T-helper 1 cell treated with Interleukin-12 subunit alpha and Interleukin-12 subunit beta and Interleukin-4 antibody, amounts not matched to agents 30 ng/mL and 1 ng/mL, for 36 hours (primary cell): ENCODE measurements around the gene ZNF48. TPM values are rescaled to one million over a fixed set of nuclear protein-coding genes. Genes with fewer than 3 reads are reported as not detected.

Source experiments
- intact Hi-C: fragments of 100-400 bp; cut with micrococcal nuclease; formaldehyde crosslinking; loops from one replicate; pipeline ENCODE4 v1.15.1; 2024
- total RNA-seq: library from RNA; stranded (reverse); gene quantifications from 2 replicates; pipeline ENCODE4 v1.2.3, GENCODE V29; 2022

ZNF48 gene
- total RNA-seq, 1 donor from 2014 or later: 18.0 TPM

DNA sequence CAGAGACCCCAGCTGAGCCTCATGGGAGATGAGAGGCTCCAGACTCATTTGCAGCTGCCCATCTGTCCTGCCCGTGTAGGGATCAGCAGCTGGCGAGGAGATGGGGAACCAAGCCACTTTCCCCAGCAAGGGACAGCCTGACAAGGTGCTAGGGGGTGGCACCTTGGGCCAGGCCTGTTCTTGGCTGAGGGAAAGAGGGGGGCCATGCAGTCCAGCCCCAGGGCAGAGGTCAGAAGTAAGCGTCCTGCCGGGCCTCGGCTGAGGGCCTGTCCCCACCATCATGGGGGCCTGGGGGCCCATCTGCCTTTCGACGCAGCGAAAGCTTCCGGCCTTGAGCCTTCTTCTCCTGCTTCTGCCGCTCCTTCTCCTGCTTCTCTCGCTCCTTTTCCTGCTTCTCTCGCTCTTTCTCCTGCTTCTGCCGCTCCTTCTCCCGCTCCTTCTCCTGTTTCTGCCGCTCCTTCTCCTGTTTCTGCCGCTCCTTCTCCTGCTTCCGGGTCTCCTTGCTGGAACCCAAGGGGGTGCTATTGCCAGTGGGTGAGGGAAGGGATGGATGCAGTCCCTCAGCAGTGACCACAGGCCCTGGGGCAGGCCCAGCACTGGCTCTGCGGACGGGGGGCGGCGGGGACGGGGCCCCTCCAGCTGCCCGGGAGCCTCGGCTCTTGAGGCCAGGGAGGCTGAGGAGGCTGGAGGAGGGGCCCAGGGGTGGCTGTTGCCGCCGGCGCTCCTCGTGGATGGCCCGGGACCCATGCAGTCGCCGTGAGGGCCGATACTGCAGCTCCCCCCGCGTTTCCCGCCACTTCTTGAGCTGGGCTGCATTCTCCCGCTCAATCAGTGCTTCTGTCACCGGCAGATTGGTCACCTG, 37.3 kb upstream of the ZNF48 start:
- intact Hi-C loops: loop anchor here (5.0 kb wide), 1 partner anchor 291 kb away; the partner anchor contains the start of gene ALDOA

DNA sequence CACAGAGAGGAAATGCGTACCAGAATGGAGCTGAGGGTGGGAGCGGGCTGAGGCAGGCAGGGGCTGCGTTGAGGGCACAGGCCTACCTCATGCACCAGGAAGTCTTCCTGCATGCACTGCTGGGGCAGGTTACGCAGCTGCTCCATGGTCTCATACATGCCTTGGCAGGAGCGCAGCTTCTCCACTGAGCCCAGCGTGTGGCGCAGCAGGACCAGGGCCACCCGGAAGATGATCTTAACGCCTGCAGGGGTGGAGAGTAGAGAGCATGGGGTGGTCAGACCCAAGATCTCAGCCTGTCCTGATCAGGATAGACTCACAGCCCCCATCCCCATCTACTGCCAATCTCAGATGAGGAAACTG, 36.7 kb upstream of the ZNF48 start:
- intact Hi-C loops: loop anchor here (5.0 kb wide), 1 partner anchor 291 kb away; the partner anchor contains the start of gene ALDOA

- intact Hi-C loops: loop anchor here (5.0 kb wide), 1 partner anchor 292 kb away; the partner anchor contains the start of gene ALDOA
Measured at GRCh38 chr16:30358990-30359870, 36.0 kb upstream of the ZNF48 start.

DNA sequence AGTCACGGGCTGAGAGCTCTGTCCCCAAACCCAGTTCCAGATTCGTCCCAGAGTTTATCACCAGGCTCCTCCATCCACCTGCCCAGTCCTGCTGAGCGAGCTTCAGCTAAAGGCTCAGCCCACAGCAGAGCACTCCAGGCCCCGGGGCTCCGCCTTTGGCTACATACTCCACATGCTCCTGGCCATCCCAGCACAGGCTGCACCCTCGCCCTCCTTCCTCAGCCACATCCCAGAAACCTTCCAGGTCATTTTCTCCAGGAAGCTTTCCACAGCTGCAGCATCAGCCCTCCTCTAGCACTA, 35.4 kb upstream of the ZNF48 start:
- intact Hi-C loops: loop anchor here (5.0 kb wide), 1 partner anchor 293 kb away; the partner anchor contains the start of gene ALDOA

DNA sequence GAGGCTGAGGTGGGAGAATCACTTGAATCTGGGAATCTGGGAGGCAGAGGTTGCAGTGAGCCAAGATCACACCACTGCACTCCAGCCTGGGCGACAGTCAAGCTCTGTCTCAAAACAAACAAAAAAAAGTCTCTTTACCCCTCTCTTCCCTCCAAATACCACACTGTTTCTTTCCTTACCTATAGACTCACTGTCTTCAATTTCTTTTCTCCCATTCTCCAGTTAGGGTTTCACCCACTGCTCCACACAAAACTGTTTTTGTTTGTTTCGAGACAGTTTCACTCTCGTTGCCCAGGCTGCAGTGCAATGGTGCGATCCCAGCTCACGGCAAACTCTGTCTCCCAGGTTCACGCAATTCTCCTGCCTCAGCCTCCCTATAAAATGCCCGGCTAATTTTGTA, 34.0 kb upstream of the ZNF48 start:
- intact Hi-C loops: no loop called here

GRCh38 chr16:30365200-30365599, 30.0 kb upstream of the ZNF48 start:
- intact Hi-C loops: no loop called here

GRCh38 chr16:30366511-30366910, 28.7 kb upstream of the ZNF48 start:
- intact Hi-C loops: no loop called here

- intact Hi-C loops: no loop called here
Measured at GRCh38 chr16:30367349-30368009, 27.7 kb upstream of the ZNF48 start.

- intact Hi-C loops: no loop called here
Measured at GRCh38 chr16:30368122-30368791, 27.0 kb upstream of the ZNF48 start.

- intact Hi-C loops: no loop called here
Measured at GRCh38 chr16:30368792-30369090, 26.5 kb upstream of the ZNF48 start.

DNA sequence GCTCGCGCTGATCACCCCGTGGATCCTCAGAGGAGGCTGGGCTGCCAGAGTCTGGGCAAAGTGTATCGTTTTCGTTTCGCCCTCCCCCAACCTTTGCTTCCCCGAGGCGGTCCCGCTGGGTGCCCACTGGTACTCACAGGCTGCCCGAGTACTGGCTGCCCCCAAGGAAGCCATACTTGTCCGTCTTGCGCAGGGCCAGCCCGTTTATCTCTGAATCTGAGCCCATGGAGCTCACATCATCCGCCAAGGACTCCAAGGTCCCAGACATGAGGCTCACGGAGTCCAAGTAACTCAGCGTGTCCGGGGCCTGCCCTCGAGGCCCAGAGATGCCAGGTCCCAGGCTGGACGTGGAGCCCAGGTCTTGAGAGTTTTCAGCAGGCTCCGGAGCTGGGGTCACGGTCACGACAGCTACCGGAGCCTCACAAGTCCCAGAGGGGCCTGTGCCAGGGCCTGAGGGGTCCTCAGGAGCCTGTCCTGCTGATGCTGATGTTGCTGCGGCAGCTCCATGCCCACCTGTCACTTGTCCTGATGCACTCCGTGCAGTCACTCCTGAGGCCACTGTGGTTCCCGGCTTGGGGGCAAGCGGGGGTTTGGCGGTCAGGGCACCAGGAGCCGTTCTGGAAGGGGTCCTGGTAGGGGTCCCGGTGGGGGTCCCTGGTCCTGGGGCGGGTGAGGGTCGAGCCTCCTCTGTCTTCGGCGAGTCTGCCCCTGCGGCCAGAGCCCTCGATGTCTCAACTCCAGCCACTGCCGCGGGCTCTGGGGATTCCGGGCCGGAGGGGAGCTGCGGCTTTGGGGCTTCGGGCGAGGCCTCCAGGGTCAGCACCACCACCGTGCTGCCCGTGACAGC, 25.9 kb upstream of the ZNF48 start:
- intact Hi-C loops: no loop called here

- intact Hi-C loops: loop anchor here (1.0 to 2.0 kb wide), 10 partner anchors 8 to 373 kb away; partner anchors contain the start of genes ALDOA, CD2BP2, DCTPP1 and FBRS
Measured at GRCh38 chr16:30369938-30370455, 25.2 kb upstream of the ZNF48 start.

GRCh38 chr16:30370456-30371247, 24.6 kb upstream of the ZNF48 start, which contains the start of gene TBC1D10B:
Gene TBC1D10B, minus strand, starts transcription at chr16:30370494. Its CDS starts 311 bp downstream, at chr16:30370183.
- intact Hi-C loops: loop anchor here (1.0 to 2.0 kb wide), 13 partner anchors 8 to 374 kb away; partner anchors contain the start of genes ALDOA, CD2BP2, DCTPP1 and FBRS

GRCh38 chr16:30371248-30371816, 23.9 kb upstream of the ZNF48 start:
- intact Hi-C loops: loop anchor here (1.0 to 2.0 kb wide), 6 partner anchors 36 to 375 kb away; partner anchors contain the start of genes ALDOA, INO80E, TBX6 and ZNF771

DNA sequence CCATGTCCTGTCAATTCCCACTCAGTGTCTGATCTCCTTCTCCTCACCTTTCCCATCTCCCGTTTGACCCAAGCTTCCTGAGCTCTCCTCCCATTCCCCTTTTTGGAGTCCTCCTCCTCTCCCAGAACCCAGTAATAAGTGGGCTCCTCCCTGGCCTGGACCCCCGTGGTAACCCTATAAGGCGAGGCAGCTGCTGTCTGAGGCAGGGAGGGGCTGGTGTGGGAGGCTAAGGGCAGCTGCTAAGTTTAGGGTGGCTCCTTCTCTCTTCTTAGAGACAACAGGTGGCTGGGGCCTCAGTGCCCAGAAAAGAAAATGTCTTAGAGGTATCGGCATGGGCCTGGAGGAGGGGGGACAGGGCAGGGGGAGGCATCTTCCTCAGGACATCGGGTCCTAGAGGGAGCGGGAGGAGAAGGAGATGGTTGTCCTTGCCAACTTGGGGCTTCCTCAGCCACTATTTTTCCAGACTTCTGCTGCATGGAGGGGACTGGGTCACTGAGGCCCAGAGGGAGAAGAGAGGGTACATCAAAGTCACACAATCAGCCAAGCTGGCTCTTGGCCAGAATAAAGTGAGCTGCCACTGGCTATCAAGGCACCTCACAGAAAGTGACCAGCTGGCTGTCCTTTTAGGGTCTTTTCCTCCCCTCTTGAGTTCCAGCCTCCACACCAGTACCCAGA, 23.0 kb upstream of the ZNF48 start:
- intact Hi-C loops: no loop called here

DNA sequence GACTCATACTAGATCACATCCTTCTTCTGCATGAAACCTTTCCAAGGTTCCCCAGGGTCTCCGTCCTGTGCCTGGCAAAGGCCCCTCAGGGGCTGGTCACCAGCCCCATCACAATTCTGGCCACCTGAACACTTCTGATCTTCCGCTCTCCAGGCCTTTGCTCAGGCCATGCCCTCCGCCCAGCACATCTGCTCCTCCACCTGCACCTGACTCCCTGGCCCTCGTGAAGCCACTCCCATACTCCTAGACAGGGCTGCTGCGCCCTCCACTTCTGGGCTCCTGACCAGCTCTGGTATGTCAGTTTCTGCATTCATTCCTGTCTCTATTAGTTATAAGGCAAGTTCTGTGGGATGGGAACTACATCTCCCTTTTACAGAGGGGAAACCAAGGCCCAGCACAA, 22.5 kb upstream of the ZNF48 start:
- intact Hi-C loops: no loop called here

- intact Hi-C loops: no loop called here
Measured at GRCh38 chr16:30374538-30374937, 20.7 kb upstream of the ZNF48 start, which contains the start of gene MYL11. Gene MYL11, plus strand, starts transcription at chr16:30374802. Its CDS starts 56 bp downstream, at chr16:30374858.

DNA sequence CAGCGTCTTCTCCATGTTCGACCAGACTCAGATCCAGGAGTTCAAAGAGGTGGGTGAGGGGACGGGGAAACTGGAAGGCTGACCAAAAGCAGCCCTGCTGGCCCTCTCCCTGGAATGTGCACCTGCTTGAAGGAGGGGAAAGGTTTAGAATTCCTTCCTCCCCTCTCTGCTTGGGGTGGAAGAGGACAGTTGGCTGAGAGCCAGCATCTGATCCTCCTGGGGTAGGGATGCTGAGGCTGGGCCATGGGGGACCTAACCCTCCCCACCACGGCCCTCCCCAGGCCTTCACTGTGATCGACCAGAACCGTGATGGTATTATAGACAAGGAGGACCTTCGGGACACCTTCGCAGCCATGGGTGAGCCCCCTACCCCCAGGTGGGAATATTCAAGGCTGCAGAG, 19.4 kb upstream of the ZNF48 start:
- intact Hi-C loops: no loop called here
